NCI-H748 (cell line): ENCODE measurements around the gene CENPQ.

Experiments
- DNase-seq: peaks from one replicate; lab custom pipeline; 2025; ENCODE audit not compliant: unreplicated experiment; lab: John Stamatoyannopoulos, UW

CENPQ gene

GRCh38 chr6:49540614-49541013, 77.4 kb downstream of the CENPQ start:
- no peak for DNase-seq

- DNase-seq = peak; percentile 63
Observed at GRCh38 chr6:49541210-49541724, 78.1 kb downstream of the CENPQ start.

- peak; percentile 42 for DNase-seq
Observed at GRCh38 chr6:49541936-49542335, 78.8 kb downstream of the CENPQ start.
